Body of pancreas (tissue), 4 donors: ENCODE measurements around the gene PRSS2. TPM values are rescaled to one million over a fixed set of nuclear protein-coding genes. Genes with fewer than 3 reads are reported as not detected.

Experiments
- ATAC-seq: fragments of 150-250 bp; one replicate; pipeline ENCODE4 v1.9.1; 2016
- DNase-seq, 4 donors: peaks; one replicate each; pipeline ENCODE4 v3.0.0-alpha.2; 2019
- H3K27ac ChIP-seq, 4 donors: fragments of 200-600 bp; sonication (generic); 1 replicate in 3 of 4; 2 replicates in 1 of 4; pipeline versions ENCODE4 v1.5.1 to v1.6.1; 2016 to 2019; ENCODE audit warnings: mild to moderate bottlenecking in 1 of 4, mixed read lengths in 1 of 4, moderate library complexity in 1 of 4
- H3K27me3 ChIP-seq, 2 donors: fragments of 200-600 bp; sonication (generic); one replicate each; pipeline ENCODE4 v1.6.0; 2016; ENCODE audit warnings: mild to moderate bottlenecking in 1 of 2
- H3K36me3 ChIP-seq, 2 donors: fragments of 200-600 bp; sonication (generic); replicated peaks in 1 of 2; 2 replicates each; pipeline ENCODE4 v1.5.1; 2016; ENCODE audit warnings: low read depth in 2 of 2; ENCODE audit not compliant: insufficient read depth in 1 of 2
- H3K4me1 ChIP-seq: fragments of 200-600 bp; sonication (generic); one replicate; pipeline ENCODE4 v1.6.0; 2016
- H3K4me3 ChIP-seq, 2 donors: fragments of 200-600 bp; sonication (generic); 1 replicate in 1 of 2; 2 replicates in 1 of 2; pipeline ENCODE4 v1.5.1; 2016 to 2019
- H3K9me3 ChIP-seq, 3 donors: fragments of 200-600 bp; sonication (generic); 1 replicate in 2 of 3; 2 replicates in 1 of 3; pipeline ENCODE4 v1.5.1; 2016
- CTCF ChIP-seq, 7 experiments: fragments of 450-650 bp in 4 of 7; fragments of 200-600 bp in 3 of 7; sonication (generic) in 3 of 7; IDR thresholded peaks; one replicate each; pipeline ENCODE4 v1.5.1; 2016 to 2019; ENCODE audit warnings: antibody characterized with exemption in 7 of 7
- POLR2A ChIP-seq, 3 donors: fragments of 450-650 bp; IDR thresholded peaks; one replicate each; pipeline ENCODE4 v1.6.1; 2016; ENCODE audit warnings: antibody characterized with exemption in 3 of 3, mild to moderate bottlenecking in 2 of 3
- WGBS, 2 donors: methylation state at CpG; one replicate each; pipeline ENCODE4 v1.1.5; 2017; 5-methylcytosine and 5-hydroxymethylcytosine counted together
- intact Hi-C: fragments of 100-400 bp; cut with DNase I; formaldehyde crosslinking; loops from one replicate; pipeline ENCODE4 v1.15.1; 2023
- total RNA-seq, 2 donors: library from RNA; depleted of rRNA; stranded (reverse); fragments of >200 nt; gene quantifications; one replicate each; pipeline ENCODE4 v1.1.0, GENCODE V29; 2016

The PRSS2 gene
- total RNA-seq, 2 donors from 2014 or later: 15,993 to 74,693 TPM

DNA sequence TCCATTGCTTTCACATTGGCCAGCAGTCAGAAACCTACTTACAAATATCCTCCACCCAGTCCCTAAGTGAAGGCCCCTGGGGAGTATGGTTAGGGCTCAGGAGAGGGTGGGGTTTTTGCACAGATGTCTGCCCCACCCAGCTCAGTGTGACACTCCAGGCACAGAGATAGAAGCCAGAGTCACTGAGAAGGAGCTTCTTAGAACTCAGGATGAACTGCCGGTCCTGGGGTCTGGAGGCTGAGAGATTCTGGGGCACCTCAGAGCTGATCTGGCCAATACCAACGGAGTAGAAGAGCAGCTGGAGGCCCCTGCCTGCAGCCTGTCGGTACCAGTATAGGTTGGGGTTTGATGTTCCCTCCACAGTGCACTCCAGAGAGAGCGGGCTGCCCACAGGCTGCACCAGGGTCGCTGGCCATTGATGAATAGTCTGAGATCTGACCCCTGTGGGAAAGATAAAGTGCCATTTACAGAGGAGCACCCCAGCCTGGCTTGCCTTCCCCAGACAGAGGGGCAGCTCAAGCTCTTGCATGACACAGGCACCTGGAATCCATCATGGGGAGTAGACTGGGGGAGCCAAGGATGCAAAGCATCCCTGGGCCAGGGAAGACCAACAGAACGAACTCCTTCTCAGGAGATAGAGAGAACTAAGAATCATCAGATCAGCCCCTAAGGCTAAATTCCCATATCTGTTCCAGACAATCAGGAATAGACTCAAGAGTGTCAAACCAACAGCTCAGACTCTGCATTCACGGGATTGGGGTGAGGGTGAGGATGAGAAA, 41.9 kb downstream of the PRSS2 start:
- Histone ChIP-seq H3K27me3 (no peaks in the 10 kb centered on the region), H3K36me3 (no peaks in the 10 kb centered on the region), H3K27ac (no peak overlapping the region), H3K4me1 (peaks cover 3% of the 10 kb centered on the region), H3K9me3 (no peaks in the 10 kb centered on the region), H3K4me3 (no peak overlapping the region)
- no peak for ATAC-seq
- intact Hi-C loops: no loop called here
- WGBS, 2 donors: 50 to 69% methylated on average over 5 to 7 of the region's 7 CpGs
- no peak for TF ChIP-seq CTCF (IDR thresholded peaks at IDR 0.05)
- no peak for TF ChIP-seq POLR2A (IDR thresholded peaks at IDR 0.05)
- no peak for DNase-seq

DNA sequence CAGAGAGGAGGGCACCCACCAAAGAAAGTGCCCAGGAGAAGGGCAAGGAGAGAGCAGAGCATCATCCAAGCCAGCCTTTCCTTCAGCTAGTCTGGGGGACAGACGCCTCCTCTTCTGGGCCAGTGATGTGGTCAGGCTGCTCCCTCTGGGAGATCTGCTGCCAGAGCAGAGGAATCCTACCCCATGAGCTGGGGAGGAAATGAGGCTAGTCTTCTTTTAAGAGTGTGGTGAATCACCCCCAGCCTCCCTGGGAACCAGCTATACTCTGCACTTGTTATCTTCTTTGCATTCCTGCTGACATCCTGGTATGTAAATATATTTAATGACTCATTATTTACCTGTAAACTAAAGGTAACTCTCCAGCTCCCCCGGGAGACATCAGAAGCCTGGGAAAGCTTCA, 42.5 kb downstream of the PRSS2 start:
- DNase-seq (no peak), ATAC-seq (peak; percentile 48)
- H3K9me3 ChIP-seq: no peaks in the 10 kb centered on the region
- H3K4me3 ChIP-seq: no peak overlapping the region
- peaks cover 3% of the 10 kb centered on the region for H3K4me1 ChIP-seq
- intact Hi-C loops: no loop called here
- WGBS, 2 donors: 8 to 44% methylated on average over 1 to 2 of the region's 2 CpGs
- no peaks in the 10 kb centered on the region for H3K36me3 ChIP-seq
- TF ChIP-seq CTCF (IDR thresholded peaks at IDR 0.05) (no peak), POLR2A (IDR thresholded peaks at IDR 0.05) (no peak)
- no peaks in the 10 kb centered on the region for H3K27me3 ChIP-seq
- H3K27ac ChIP-seq: no peak overlapping the region

GRCh38 chr7:142813699-142814098, 42.9 kb downstream of the PRSS2 start:
- no peak for DNase-seq
- no peaks in the 10 kb centered on the region for H3K9me3 ChIP-seq
- intact Hi-C loops: no loop called here
- no peaks in the 10 kb centered on the region for H3K27me3 ChIP-seq
- H3K27ac ChIP-seq: no peak overlapping the region
- no peak for ATAC-seq
- WGBS, 2 donors: 35 to 46% methylated on average over 1 of the region's 1 CpG
- H3K4me1 ChIP-seq: peaks cover 3% of the 10 kb centered on the region
- H3K36me3 ChIP-seq: no peaks in the 10 kb centered on the region
- TF ChIP-seq CTCF (IDR thresholded peaks at IDR 0.05) (no peak), POLR2A (IDR thresholded peaks at IDR 0.05) (no peak)
- no peak overlapping the region for H3K4me3 ChIP-seq

GRCh38 chr7:142814451-142814850, 43.7 kb downstream of the PRSS2 start:
- no peak overlapping the region for H3K4me3 ChIP-seq
- no peaks in the 10 kb centered on the region for H3K36me3 ChIP-seq
- DNase-seq: no peak
- no peaks in the 10 kb centered on the region for H3K27me3 ChIP-seq
- ATAC-seq: no peak
- no peak overlapping the region for H3K27ac ChIP-seq
- H3K4me1 ChIP-seq: peaks cover 3% of the 10 kb centered on the region
- WGBS, 2 donors: 71 to 78% methylated on average over 2 of the region's 2 CpGs
- H3K9me3 ChIP-seq: no peaks in the 10 kb centered on the region
- intact Hi-C loops: no loop called here
- TF ChIP-seq CTCF (IDR thresholded peaks at IDR 0.05) (no peak), POLR2A (IDR thresholded peaks at IDR 0.05) (no peak)

GRCh38 chr7:142815134-142815533, 44.4 kb downstream of the PRSS2 start:
- TF ChIP-seq POLR2A (IDR thresholded peaks at IDR 0.05): no peak
- TF ChIP-seq CTCF (IDR thresholded peaks at IDR 0.05): no peak
- DNase-seq (no peak), ATAC-seq (no peak)
- intact Hi-C loops: no loop called here
- H3K4me3 ChIP-seq: no peak overlapping the region
- H3K4me1 ChIP-seq: peaks cover 3% of the 10 kb centered on the region
- no peak overlapping the region for H3K27ac ChIP-seq
- no peaks in the 10 kb centered on the region for H3K27me3 ChIP-seq
- WGBS, 2 donors: 82 to 91% methylated on average over 3 of the region's 3 CpGs
- no peaks in the 10 kb centered on the region for H3K36me3 ChIP-seq
- no peaks in the 10 kb centered on the region for H3K9me3 ChIP-seq
